Adrenal gland (tissue), 12 donors: ENCODE measurements around the gene RIMKLB. TPM values are rescaled to one million over a fixed set of nuclear protein-coding genes. Genes with fewer than 3 reads are reported as not detected.

Source experiments
- DNase-seq, 7 donors: peaks; one replicate each; pipeline ENCODE4 v3.0.0-alpha.2; 2019 to 2020
- H3K27ac ChIP-seq, 5 donors: fragments of 200-600 bp; sonication (generic) in 4 of 5; 1 replicate in 3 of 5; 2 replicates in 2 of 5; pipeline versions ENCODE4 v1.5.1 to v1.8.0; 2016 to 2020; ENCODE audit warnings: mild to moderate bottlenecking in 1 of 5
- H3K27me3 ChIP-seq: fragments of 200-600 bp; 2 replicates; pipeline ENCODE4 v1.8.0; 2021
- H3K36me3 ChIP-seq, 2 donors: fragments of 200-600 bp; replicated peaks in 1 of 2; 1 replicate in 1 of 2; 2 replicates in 1 of 2; pipeline versions ENCODE4 v1.5.1 to v1.8.0; 2018 to 2022
- H3K4me1 ChIP-seq, 2 donors: fragments of 200-600 bp; replicated peaks in 1 of 2; 1 replicate in 1 of 2; 2 replicates in 1 of 2; pipeline versions ENCODE4 v1.5.1 to v1.8.0; 2018 to 2021
- H3K4me3 ChIP-seq, 4 donors: fragments of 200-600 bp; sonication (generic) in 3 of 4; one replicate each; pipeline ENCODE4 v1.5.1; 2016 to 2018
- H3K9me3 ChIP-seq, 3 donors: fragments of 200-600 bp; sonication (generic) in 1 of 3; replicated peaks in 1 of 3; 1 replicate in 2 of 3; 2 replicates in 1 of 3; pipeline versions ENCODE4 v1.5.1 to v1.8.0; 2016 to 2021
- POLR2A ChIP-seq, 2 donors: fragments of 450-650 bp; IDR thresholded peaks; one replicate each; pipeline ENCODE4 v1.6.1; 2017; ENCODE audit warnings: antibody characterized with exemption in 2 of 2, mild to moderate bottlenecking in 2 of 2, moderate library complexity in 1 of 2
- WGBS, 4 donors: extraction: QIAGEN DNeasy Blood & Tissue Kit in 2 of 4; methylation state at CpG; one replicate each; pipeline versions ENCODE4 v1.1.5 to v1.1.7; 2013 to 2017; 5-methylcytosine and 5-hydroxymethylcytosine counted together
- intact Hi-C, 2 donors: fragments of 100-400 bp; cut with DNase I; formaldehyde crosslinking; loops; one replicate each; pipeline versions ENCODE4 v1.14.1 to v1.15.0; 2022 to 2023
- polyA plus RNA-seq, 3 donors: library from polyadenylated mRNA; stranded (reverse); fragments of 200-250 nt in 2 of 3; fragments of 350-450 nt in 1 of 3; fragmentation: Illumina TruSeq in 1 of 3; extraction: RNeasy Lipid Tissue Mini Kit (QIAGEN cat#74804) in 1 of 3; gene quantifications; one replicate each; pipeline ENCODE4 v1.2.3, GENCODE V29; 2013 to 2014
- total RNA-seq, 9 donors: library from RNA; depleted of rRNA in 4 of 9; stranded (reverse); fragments of >200 nt in 4 of 9; fragments of 120-200 nt in 1 of 9; fragmentation: NEBNext Ultra II Directional in 1 of 9; extraction: Animal tissue kit (Norgen Biotek cat#: 25700) in 1 of 9; gene quantifications; one replicate each; pipeline versions ENCODE4 v1.1.0 to v1.2.4, GENCODE V29; 2013 to 2023
- TF ChIP-seq, protein P1 (sequence below), 6 experiments: fragments of 450-650 bp in 4 of 6; fragments of 200-600 bp in 2 of 6; sonication (generic) in 1 of 6; IDR thresholded peaks; 1 replicate in 5 of 6; 2 replicates in 1 of 6; pipeline versions ENCODE4 v1.5.1 to v1.8.0; 2016 to 2021; ENCODE audit warnings: antibody characterized with exemption in 6 of 6, mild to moderate bottlenecking in 2 of 6, moderate library complexity in 1 of 6
- donor health status: healthy with polysubstance abuse.
- donor health status: Bipolar disorder and iron deficiency.
- donor health status: DM: yes; HTN: yes; CAD: no.
- donor health status: DM: no; HTN: no; CAD: no.
- donor health status: DM: no; HTN: no; CAD: no.
- donor health status: DM: yes; HTN: yes; CAD: no.

Gene RIMKLB
- total and polyA plus RNA-seq, 12 donors = 10.0 to 225 (median 22.1) TPM

DNA sequence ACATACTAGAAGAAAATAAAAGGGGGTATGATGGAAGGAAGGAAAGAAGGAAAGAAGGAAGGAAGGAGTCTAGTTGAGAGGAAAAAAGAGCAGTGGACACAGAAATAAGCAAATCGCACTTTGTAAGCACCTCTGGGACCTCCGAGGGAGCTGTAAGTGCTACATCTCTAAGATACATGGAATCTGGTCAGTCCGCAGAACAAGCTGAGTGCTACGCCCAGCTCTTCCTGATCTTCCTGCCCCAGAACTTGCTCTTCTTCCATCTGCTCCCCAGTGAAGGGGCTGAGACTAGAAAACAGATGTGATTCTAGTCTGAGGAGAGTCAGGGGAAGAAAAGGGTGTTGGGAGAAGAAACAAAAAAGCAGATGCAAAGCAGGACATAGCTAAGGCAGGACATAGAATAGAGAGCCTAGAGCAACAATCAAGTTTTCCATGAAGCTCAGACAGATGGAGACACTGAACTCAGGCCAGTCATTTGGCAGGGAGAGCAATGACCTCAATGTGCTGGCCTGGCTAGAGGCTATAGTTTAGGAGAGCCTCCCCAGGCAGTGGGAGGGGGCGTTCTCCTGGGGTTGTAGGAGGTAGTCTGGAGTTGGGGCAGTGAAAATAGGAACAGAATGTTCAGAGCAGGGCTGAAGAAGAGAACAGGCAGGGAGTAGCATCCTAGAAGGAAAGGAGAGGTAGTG lies 33.4 kb upstream of the RIMKLB start:
- H3K9me3 ChIP-seq = no peaks in the 10 kb centered on the region
- intact Hi-C loops = loop anchor here in 1 of 2 donors (10.0 kb wide), 2 partner anchors 230 to 380 kb away; no protein-coding TSS in a partner anchor
- DNase-seq = no peak
- no peak overlapping the region for H3K4me3 ChIP-seq
- no peaks in the 10 kb centered on the region for H3K36me3 ChIP-seq
- 71 to 79% (median 76%) methylated on average over 5 of the region's 5 CpGs for WGBS, 4 donors
- no peak overlapping the region for H3K27ac ChIP-seq
- TF ChIP-seq, protein P1, sequence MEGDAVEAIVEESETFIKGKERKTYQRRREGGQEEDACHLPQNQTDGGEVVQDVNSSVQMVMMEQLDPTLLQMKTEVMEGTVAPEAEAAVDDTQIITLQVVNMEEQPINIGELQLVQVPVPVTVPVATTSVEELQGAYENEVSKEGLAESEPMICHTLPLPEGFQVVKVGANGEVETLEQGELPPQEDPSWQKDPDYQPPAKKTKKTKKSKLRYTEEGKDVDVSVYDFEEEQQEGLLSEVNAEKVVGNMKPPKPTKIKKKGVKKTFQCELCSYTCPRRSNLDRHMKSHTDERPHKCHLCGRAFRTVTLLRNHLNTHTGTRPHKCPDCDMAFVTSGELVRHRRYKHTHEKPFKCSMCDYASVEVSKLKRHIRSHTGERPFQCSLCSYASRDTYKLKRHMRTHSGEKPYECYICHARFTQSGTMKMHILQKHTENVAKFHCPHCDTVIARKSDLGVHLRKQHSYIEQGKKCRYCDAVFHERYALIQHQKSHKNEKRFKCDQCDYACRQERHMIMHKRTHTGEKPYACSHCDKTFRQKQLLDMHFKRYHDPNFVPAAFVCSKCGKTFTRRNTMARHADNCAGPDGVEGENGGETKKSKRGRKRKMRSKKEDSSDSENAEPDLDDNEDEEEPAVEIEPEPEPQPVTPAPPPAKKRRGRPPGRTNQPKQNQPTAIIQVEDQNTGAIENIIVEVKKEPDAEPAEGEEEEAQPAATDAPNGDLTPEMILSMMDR (IDR thresholded peaks at IDR 0.05) = no peak
- no peak for TF ChIP-seq POLR2A (IDR thresholded peaks at IDR 0.05)
- no peaks in the 10 kb centered on the region for H3K27me3 ChIP-seq
- no peaks in the 10 kb centered on the region for H3K4me1 ChIP-seq

DNA sequence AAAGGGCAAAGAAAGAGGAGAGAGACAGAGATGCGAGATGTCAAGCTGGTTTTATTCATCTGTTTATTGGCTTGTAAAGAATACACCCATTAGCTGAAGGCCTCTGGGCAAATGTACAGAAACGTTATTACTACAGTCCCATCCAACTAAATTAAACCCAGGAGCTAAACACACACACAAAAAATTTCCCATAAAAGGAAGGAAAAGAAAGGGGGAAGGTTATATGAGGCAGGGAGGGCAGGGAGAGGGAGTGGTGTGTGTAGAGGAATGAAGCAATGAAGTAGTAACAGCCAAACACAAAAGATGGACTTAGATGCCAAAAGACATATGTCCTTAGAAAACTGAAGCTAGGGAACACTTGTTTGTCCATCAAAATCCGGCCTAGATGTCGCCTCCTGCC lies 32.0 kb upstream of the RIMKLB start:
- intact Hi-C loops = loop anchor here in 1 of 2 donors (10.0 kb wide), 2 partner anchors 229 to 379 kb away; no protein-coding TSS in a partner anchor
- no peak for TF ChIP-seq POLR2A (IDR thresholded peaks at IDR 0.05)
- TF ChIP-seq, protein P1 (IDR thresholded peaks at IDR 0.05) = no peak
- no peak overlapping the region for H3K27ac ChIP-seq

DNA sequence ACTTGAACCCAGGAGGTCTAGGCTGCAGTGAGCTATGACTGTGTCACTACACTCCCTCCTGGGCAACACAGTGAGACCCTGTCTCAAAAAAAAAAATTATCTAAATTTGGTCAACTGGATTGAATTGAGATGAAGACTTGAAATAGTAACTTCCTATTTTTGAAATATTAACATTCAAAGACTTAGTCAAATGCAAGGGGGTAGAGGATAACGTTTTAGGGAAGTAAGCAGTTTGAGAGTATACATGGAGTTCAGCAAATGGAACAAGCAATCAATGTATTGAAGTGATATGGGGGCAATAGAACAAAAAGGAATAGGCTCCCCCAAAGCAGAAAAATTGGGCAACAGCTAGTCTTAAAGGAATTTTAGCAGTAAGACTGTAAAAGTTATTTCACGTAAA lies 30.5 kb upstream of the RIMKLB start:
- no peaks in the 10 kb centered on the region for H3K36me3 ChIP-seq
- intact Hi-C loops = loop anchor here in 1 of 2 donors (10.0 kb wide), 2 partner anchors 228 to 378 kb away; no protein-coding TSS in a partner anchor
- H3K9me3 ChIP-seq = no peaks in the 10 kb centered on the region
- H3K4me1 ChIP-seq = no peaks in the 10 kb centered on the region
- DNase-seq = no peak
- 49 to 67% (median 63%) methylated on average over 2 of the region's 2 CpGs for WGBS, 4 donors
- no peaks in the 10 kb centered on the region for H3K27me3 ChIP-seq
- no peak for TF ChIP-seq POLR2A (IDR thresholded peaks at IDR 0.05)
- TF ChIP-seq, protein P1 (IDR thresholded peaks at IDR 0.05) = no peak
- H3K27ac ChIP-seq = no peak overlapping the region
- H3K4me3 ChIP-seq = no peak overlapping the region

More for the DNA sequence above, 32.0 kb upstream of the RIMKLB start:
- DNase-seq = no peak
- no peaks in the 10 kb centered on the region for H3K36me3 ChIP-seq
- no peaks in the 10 kb centered on the region for H3K9me3 ChIP-seq
- WGBS, 4 donors = 66 to 79% (median 75%) methylated on average over 4 of the region's 4 CpGs
- H3K27me3 ChIP-seq = no peaks in the 10 kb centered on the region
- no peaks in the 10 kb centered on the region for H3K4me1 ChIP-seq
- no peak overlapping the region for H3K4me3 ChIP-seq

DNA sequence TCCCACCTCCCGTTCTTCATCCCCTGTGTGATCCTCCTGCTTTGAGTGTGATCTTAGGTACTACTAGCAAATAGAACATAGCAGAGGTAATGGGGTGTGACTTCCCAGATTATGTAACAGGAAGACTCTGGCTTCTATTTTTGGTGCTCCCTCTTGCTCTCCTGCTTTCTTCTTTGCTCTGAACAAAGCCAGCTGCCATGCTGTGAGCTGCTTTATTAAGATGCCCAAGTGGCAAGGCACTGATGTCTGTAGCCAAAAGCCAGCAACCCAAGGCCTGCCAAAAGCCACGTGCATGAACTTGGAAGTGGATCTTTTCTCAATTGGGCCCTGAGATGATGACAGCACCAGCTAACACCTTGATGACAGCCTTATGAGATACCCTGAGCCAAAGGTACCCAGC lies 29.4 kb upstream of the RIMKLB start:
- 47 to 86% (median 70%) methylated on average over 2 of the region's 2 CpGs for WGBS, 4 donors
- Histone ChIP-seq H3K4me3 (no peak overlapping the region), H3K27me3 (no peaks in the 10 kb centered on the region), H3K36me3 (no peaks in the 10 kb centered on the region), H3K4me1 (no peaks in the 10 kb centered on the region), H3K9me3 (no peaks in the 10 kb centered on the region), H3K27ac (no peak overlapping the region)
- no peak for DNase-seq
- TF ChIP-seq, protein P1 (IDR thresholded peaks at IDR 0.05) = no peak
- no peak for TF ChIP-seq POLR2A (IDR thresholded peaks at IDR 0.05)
- intact Hi-C loops = loop anchor here in 1 of 2 donors (10.0 kb wide), 2 partner anchors 226 to 376 kb away; no protein-coding TSS in a partner anchor
